GM20431 (cell line): ENCODE measurements around the gene MYO5B.
"Not testable (repeated sequence)": the region's sequence is repeated elsewhere in the genome, so short reads cannot be mapped to it uniquely, and the experiment has no call there.

Experiments
- in situ Hi-C: fragments of 300-500 bp; cut with MseI, MboI; formaldehyde crosslinking; loops from one replicate; pipeline ENCODE4 v1.15.0; 2020; ENCODE audit warnings: low sequenced_read_pairs; ENCODE audit not compliant: unreplicated experiment

The MYO5B gene

GRCh38 chr18:49819823-49820671 lies 374.9 kb downstream of the MYO5B start:
- in situ Hi-C loops = no loop called here

DNA sequence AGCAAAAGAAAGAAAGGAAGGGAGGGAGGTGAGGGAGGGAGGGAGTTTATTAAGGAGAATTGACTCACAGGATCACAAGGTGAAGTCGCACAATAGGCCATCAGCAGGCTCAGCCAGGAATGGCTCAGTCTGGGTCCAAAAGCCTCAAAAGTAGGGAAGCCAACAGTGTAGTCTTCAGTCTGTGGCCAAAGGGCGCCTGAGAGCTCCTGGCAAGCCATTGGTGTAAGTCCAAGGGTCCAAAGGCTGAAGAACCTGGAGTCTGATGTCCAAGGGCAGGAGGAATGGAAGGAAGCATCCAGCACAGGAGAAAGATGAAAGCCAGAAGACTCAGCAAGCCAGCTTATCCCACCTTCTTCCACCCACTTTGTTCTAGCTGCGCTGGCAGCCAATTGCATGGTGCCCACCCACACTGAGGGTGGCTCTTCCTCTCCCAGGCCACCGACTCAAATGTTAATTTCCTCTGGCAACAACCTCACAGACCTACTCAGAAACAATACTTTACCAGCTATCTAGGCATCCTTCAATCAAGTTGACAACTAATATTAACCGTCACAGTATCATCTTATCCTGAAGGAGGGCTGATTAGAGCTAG lies 375.8 kb downstream of the MYO5B start:
- in situ Hi-C loops = no loop called here

DNA sequence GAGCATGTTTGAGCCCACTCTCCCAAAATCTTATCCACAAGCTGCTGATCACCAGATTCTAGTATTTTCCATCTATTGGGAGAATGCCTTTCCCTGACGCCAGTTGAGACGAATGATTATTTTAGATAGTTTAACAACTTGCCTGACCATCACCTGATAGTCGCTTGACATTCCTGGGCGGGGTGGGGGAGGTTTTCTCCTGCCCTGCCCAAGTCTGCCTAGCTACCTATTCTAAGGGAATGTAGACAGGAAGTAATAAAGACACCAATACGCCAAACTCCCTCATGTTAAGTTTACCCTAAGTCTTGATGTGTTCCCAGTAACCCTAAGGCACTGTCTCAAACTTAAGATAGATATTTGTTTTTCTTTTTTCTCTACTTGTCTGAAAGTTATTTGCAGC lies 377.0 kb downstream of the MYO5B start:
- in situ Hi-C loops = no loop called here

DNA sequence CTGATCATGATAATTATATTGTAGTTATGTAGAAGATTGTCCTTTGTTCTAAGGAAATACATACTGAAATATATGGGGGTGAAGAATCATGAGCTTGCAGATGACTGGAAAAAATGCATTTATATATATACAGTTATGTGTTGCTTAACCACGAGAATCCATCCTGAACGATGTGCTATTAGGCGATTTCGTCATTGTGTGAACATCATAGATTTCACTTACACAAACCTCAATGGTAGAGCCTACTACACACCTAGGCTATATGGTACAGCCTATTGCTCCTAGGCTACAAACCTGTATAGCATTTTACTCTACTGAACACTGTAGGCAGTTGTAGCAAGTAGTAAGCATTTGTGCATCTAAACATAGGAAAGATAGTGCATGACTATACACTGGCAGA lies 379.0 kb downstream of the MYO5B start:
- in situ Hi-C loops = no loop called here

- in situ Hi-C loops = no loop called here
Observed at GRCh38 chr18:49814147-49814499, 380.8 kb downstream of the MYO5B start.

DNA sequence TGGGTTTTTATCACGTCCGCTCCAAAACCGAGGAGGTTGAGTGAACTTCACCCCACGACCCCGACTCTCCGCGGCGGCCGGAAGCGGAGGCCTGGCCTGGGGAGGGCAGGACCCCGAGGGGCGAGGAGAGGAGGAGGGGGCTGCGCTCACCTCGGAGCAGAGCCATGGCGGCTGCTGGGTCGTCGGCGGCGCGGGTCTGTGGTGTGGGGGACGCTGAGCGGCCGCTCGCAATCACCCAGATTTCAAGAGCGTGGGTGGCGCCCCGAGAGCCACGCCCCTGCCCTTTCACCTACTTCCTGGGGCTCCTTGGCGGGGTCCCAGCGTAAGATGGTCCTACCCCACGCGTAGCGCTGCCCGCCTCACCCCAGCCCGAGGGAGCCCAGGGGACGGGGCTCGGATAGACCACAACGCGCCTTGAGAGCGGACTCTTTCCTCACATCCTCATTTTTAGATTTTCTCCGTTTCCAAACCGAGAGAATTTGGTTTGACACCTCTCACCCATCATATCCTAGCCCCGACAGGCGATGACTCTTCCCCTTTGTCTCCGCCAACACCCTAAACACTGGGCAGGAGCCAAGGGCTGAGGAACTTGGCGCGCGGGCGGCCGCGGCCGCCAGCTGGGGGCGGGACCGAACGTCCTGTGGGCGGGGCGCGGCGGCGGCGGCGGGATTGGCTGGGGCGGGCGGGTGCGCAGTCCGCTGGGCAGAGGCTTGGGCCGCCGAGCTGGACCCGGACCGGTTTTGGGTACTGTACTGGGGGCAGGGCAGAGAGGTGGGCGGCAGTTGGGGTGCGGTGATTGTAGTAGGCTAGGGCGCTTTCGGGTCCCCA lies 381.4 kb downstream of the MYO5B start, which contains the start of gene ACAA2:
TSS of gene ACAA2 (minus strand) at position 215 of the 828 bp plus-strand sequence. CDS start at position 166, 49 bp downstream.
- in situ Hi-C loops = no loop called here

- in situ Hi-C loops = no loop called here
Observed at GRCh38 chr18:49813069-49813318, 382.0 kb downstream of the MYO5B start.

GRCh38 chr18:49812286-49813068 lies 382.5 kb downstream of the MYO5B start:
- in situ Hi-C loops = no loop called here

DNA sequence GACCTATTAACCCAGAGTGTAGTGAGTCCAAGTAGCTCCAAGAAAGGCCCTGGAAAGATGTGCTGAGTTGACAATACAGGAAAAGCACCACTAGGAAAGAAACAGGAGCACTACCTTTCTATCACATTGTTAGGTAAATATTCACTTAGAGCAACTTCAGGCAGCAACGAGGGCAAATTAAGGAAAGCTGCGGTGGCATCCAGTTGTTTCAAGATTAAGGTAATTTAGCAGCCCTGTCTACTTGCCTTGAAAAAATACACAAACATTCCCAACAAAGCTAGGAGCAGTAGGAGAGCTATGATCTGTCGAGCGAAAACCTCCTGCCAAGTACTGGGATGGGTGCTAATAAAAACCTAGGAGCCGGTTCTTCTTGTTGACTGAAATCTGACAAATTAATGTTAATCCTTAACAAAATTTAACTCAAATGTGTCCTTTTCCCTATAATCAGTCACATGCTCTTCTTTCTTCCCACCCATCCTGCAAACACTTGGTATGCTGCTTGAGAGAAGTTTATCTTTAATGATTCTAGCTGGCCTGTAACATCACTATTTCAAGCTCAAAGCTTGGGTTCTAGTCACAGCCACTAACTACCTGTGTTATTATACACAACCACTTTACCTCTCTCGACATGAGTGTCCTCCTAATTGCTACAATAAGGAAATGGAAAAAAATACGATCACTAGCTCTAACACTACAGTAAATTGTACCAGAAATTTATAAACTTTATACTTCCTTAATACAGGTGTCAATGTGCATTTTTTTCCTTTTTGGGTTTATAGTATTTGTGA lies 383.6 kb downstream of the MYO5B start:
- in situ Hi-C loops = no loop called here

DNA sequence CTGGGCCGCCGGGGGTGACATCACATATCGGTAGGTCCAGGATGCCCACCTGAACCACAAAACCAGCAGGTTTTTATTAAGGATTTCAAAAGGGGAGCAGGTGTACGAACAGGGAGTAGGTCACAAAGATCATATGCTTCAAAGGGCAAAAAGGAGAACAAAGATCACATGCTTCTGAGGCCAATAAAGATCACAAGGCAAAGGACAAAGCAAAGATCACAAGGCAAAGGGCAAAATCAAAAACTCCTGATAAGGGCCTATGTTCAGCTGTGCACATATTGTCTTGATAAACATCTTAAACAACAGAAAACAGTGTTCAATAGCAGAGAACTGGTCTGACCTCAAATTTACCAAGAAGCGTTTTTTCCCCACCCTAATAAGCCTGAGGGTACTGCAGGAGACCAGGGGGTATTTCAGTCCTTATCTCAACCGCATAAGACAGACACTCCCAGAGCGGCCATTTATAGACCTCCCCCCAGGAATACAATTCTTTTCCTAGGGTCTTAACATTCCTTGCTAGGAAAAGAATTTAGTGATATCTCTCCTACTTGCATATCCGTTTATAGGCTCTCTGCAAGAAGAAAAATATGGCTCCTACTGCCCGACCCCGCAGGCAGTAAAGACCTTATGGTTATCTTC lies 386.3 kb downstream of the MYO5B start:
- in situ Hi-C loops = not testable (repeated sequence)

GRCh38 chr18:49804096-49804495 lies 390.9 kb downstream of the MYO5B start:
- in situ Hi-C loops = no loop called here

- in situ Hi-C loops = no loop called here
Observed at GRCh38 chr18:49802623-49803022, 392.3 kb downstream of the MYO5B start.

GRCh38 chr18:49800491-49800890 lies 394.5 kb downstream of the MYO5B start:
- in situ Hi-C loops = not testable (repeated sequence)

DNA sequence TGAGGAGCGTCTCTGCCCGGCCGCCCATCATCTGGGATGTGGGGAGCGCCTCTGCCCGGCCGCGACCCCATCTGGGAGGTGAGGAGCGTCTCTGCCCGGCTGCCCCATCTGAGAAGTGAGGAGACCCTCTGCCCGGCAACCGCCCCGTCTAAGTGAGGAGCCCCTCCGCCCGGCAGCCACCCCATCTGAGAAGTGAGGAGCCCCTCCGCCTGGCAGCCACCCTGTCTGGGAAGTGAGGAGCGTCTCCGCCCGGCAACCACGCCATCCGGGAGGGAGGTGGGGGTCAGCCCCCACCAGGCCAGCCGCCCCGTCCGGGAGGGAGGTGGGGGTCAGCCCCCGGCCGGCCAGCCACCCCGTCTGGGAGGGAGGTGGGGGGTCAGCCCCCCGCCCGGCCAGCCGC lies 395.1 kb downstream of the MYO5B start:
- in situ Hi-C loops = not testable (repeated sequence)

- in situ Hi-C loops = no loop called here
Observed at GRCh38 chr18:49798001-49798400, 396.9 kb downstream of the MYO5B start.

GRCh38 chr18:49795612-49796552 lies 399.1 kb downstream of the MYO5B start:
- in situ Hi-C loops = no loop called here

DNA sequence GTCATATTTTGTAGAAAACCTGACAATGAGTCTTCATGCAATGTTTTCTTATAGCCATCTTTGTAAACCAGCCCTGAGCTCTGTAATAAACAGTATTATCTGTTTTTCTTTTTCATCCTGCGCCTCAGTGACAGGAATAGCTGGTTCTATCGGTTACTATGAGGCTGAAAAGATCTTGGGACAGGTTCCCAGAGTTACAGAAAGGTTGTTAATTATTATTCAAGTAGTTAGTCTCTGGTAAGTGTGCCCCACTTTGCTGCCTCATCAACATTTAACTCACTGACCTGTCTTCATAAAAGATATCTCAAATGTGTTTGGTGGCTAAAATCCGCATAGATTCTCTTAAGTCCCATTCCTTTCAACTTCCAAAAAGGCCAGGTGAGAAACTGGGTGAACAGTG lies 400.2 kb downstream of the MYO5B start:
- in situ Hi-C loops = no loop called here

DNA sequence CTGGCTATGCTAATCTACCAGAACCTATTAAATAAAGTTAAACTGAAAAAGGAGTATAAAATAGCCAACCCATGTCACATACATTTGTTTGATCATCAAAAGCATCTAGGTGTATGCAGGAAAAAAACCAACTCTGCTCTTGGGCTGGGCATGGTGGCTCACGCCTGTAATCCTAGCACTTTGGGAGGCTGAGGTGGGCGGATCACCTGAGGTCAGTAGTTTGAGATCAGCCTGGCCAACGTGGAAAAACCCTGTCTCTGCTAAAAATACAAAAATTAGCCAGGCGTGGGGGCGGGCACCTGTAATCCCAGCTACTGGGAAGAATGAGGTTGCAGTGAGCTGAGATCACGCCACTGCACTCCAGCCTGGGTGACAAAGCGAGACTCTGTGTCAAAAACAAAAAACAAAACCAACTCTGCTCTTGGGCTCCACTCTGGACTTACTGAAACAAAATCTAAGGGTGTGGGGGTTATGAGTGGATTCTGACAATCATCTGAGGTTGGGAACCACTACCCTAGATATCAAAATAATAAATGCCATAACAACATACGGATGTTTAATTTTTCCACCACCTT lies 405.3 kb downstream of the MYO5B start:
- in situ Hi-C loops = not testable (repeated sequence)
